ENCODE results near the gene SDC3.

DNA sequence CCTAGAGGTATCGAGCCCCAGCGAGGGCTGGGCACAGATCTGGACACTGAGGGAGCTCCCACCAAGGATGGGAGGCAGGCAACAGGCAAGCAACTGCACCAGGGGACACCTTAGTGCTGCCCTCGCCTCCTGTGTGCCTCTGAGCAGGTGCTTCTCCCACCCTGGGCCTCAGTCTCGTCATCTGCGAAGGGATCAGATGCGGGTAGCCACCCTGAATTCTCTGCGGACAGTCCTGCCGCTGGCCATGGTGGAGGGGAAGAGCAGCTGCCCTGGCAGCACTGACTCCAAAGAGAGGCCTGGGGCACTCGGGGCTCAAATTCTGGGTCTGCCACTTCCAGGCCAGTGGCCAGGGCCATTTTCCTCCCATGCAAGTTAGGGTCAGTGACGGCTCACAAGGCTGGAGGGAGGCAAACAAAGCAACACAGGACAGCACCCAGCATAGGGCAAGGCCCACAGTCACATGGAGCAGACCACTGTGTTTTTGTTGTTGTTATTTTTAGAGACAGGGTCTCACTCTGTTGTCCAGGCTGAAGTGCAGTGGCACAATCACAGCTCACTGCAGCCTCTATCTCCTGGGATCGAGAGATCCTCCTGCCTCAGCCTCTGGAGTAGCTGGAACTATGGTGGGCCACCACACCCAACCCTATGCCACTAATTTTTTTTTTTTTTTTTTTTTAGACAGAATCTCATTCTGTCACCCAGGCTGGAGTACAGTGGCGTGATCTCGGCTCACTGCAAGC lies 7.1 kb upstream of the SDC3 start:
- TF ChIP-seq, protein P1, sequence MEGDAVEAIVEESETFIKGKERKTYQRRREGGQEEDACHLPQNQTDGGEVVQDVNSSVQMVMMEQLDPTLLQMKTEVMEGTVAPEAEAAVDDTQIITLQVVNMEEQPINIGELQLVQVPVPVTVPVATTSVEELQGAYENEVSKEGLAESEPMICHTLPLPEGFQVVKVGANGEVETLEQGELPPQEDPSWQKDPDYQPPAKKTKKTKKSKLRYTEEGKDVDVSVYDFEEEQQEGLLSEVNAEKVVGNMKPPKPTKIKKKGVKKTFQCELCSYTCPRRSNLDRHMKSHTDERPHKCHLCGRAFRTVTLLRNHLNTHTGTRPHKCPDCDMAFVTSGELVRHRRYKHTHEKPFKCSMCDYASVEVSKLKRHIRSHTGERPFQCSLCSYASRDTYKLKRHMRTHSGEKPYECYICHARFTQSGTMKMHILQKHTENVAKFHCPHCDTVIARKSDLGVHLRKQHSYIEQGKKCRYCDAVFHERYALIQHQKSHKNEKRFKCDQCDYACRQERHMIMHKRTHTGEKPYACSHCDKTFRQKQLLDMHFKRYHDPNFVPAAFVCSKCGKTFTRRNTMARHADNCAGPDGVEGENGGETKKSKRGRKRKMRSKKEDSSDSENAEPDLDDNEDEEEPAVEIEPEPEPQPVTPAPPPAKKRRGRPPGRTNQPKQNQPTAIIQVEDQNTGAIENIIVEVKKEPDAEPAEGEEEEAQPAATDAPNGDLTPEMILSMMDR (conservative IDR thresholded peaks at IDR 0.05) = no peak
- no peak for TF ChIP-seq EZH2 (IDR thresholded peaks at IDR 0.05; ENCODE audit: low read depth)

All from PC-9 (cell line).